GM21390 (cell line): ENCODE data around the gene NFIL3.

Experiments used
- ATAC-seq: cut with Tn5 transposase; IDR thresholded peaks from one replicate; pipeline ENCODE4 v1.9.1; 2021; ENCODE audit not compliant: unreplicated experiment

NFIL3 gene

DNA sequence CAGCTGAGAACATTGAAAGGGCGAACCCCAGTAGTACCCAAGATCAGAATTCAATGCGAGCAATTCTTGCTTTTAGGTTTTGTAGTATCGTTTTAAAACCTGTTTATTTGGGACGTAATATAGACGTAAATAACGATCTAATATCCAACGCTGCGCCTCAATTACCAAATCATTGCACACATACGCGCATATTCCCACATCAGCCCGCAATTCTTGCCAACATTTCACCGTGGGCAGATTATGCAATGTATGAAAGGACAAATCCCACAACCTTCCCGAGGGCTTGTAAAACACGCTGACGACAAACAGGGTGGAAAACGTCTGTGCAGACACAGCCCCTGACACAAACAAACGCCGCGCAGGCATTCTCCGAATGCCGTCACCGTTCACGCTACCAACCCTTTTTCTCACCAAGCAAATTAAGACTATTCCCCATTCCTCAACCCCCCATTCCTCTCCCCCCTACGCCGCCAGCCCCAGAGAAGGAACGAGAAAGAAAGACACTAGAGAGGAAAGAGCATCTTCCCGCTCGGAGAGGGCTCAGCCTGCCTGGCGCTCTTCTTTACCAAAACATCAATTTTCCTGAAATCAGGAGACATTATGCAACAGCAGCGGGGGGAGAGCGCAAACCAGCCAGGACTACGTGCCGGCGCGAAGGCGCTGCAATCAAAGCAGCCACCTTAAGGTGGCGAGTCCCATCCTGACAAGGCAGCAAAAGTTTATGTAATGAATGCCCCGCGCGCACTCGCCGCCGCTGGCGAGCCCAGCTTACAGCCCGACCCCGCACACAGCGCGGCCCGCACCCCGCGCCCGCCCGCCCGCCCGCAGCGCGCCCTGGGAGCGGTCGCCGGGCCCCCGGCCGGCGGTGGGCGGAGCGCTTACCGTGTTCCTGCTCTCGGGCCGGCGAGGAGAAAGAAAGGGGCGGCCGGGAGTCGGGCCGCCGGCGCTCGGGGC is 597 bp downstream of the NFIL3 start:
- ATAC-seq, result peak; percentile 36

DNA sequence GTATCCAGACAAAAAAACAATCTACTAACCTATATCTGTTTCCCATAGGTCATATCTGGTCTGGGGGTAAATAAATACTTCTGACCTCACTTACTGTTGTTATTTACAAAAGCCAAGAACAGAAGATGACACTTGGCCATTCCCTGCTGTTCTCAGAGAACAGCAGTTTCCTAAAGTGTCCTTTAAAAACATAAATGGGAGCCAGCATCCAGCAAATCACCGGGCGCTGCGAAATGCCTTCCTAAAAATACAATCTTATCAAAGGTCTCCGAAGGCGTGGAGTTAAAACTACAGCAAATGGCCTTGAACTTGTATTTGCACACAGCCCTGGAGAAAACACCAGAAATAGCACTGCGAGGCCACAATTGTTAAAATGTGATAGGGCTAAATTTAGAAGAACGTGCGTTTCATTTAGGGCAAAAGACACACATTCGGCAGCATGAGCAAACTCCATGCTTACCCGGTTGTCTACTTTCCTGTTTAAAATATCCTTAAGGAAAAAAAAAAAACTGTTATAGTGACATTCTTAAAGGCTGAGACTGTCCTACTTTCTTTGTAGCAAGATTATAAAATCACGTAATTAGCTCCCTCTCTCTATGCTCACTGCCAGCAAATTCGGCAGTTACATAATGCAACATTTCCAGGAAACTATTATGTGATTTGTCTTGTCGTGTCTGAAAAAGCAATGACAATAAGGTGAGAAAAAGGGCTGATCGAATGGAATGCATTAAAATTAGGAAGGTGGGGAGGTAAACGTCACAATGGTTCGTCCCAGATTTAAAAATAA is 1.5 kb downstream of the NFIL3 start:
- no peak for ATAC-seq

DNA sequence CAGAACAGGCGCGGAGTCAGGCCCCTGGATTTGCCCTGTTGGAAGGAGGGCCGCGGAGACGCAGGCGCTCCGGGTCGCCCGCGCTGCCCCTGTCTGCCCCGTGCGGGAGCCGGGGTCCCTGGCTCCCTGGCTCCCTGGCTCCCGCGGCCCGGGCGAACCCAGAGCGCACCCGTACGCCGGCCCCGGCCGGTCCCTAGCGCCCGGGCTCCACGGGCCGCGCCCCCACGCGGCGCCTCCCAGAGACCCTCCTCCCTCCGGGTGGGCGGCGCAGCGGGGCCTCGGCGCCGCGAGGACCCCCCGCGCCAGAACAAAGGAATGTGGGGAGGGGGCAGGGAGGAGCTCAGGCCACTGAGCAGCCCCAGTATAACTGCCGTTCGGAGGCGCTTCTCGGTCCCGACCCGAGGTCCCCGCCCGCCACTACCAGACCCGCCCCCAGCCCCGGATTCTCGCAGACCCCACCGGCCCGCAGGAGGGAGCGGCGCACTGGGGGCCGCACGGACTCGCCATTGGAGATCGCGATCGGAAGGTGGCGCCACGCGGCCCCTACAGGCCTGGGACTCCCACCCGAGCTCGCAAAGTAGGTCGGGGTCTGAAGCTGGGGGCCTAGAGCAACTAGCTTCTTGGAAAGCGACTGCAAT is 2.4 kb downstream of the NFIL3 start:
- no peak for ATAC-seq

DNA sequence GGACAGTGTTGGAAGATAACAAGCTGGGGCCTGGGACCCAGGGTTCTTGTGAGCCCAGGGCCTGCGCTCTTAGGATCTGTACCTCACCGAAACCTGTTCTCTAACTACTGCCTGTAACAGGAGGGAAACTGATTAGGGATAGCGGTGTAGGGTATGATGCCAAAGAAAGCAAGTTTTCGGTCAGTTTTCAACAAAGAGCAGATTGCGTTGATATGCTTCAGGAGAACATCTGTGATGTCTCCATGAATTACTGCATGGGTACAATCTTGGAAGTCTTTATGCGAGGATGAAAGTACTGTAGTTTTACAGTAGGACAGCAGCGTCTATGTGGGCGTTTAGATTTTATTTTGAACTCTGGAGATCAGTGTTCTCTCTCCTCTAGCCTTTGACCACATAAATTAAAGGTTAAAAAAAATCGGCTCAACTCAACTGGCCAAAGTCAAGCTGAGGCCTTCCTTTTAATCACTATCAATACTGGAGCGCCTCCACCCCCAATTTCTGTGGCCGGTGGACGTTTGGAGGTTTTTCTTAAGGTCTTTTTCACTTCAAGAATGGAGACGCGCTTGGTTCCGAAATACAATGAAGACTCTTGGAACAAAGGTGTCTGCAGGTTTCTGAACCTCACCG is 3.0 kb downstream of the NFIL3 start:
- no peak for ATAC-seq

DNA sequence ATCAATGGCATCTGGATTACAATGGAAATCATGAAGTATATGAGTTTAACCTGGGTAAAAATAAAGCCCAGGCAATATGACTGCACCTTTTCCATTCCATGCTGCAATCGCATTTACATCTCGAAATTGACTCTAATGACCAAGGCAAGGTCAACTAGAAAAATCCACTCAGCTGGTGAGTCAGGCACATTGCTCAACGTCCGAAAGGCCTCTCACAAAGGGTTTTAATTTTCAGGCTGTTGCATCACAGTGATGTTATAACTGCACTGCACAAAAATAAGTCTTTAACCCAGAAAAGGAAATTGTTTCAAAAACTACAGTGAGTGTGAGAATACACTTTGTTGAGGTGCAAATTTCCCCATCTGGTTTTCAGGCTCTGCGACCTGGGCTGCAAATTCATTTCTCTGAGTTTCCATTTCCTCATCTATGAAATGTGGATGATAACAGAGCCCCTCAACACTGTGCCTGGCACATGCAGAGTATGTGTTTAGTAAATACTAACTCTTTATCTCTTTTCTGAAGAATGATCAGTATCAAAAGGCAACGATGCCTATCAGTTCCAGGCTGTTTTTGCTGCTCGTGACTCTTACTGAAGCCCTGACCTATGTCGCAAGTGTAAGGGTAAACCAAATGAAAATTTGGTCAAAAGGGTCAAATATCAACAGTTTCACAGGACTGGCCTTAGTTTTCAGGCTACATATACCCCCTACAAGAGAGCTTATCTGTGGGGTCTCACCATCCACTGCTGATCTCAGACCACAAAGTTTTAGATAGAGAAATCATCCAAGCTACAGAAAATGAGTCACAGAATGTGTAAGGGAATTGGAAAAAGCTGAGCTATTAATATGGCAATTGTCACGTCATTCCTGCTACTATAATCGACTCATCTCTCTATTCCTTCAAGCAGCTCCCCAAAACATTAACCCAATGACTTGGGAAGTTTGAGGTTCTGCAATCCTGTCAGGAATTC is 4.1 kb downstream of the NFIL3 start:
- no peak for ATAC-seq

DNA sequence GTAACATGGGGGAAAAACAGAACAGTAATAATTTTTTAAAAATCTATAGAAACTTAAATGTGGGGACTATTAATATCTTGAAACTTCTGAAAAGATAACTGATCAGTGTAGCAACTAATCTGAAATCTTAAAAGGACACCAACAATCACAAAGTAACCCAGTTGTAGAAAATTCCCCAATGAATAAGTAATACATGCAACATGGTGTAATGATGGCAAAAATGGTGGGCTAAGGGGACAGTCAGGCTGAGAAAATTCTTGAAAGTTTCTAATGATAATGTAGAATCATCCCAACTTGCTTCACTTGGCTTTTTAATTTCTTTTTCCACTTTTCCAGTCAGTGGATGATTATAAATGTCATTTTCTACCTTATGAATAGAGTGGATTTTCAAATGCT is 5.4 kb downstream of the NFIL3 start:
- no peak for ATAC-seq

DNA sequence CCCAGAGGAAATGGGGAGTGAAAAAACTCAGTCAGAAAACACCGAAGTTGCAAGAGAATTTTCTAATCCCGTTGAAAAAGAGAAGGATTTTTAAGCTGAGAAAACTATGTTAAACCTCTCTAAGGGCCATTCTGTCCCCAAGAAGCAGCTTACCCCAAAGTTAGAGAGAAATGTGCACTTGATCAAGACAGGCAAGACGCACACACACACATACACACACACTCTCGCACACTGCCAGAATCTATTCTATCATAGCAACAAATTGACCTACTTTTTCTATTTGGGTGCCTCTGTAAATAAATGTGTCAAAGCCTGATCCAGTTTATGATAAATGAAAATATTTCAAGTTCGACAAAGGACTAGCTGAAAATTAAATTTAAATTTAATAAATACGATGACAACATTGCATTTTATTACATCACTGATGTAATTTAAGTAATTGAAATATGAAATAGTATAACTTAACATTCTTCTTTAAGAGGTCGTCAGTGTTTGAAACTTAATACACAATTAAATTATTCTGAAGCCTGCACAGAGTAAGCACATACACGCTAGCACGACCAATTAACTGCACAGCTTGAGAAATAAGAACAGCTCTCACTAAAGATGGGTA is 5.9 kb downstream of the NFIL3 start:
- ATAC-seq, result no peak

DNA sequence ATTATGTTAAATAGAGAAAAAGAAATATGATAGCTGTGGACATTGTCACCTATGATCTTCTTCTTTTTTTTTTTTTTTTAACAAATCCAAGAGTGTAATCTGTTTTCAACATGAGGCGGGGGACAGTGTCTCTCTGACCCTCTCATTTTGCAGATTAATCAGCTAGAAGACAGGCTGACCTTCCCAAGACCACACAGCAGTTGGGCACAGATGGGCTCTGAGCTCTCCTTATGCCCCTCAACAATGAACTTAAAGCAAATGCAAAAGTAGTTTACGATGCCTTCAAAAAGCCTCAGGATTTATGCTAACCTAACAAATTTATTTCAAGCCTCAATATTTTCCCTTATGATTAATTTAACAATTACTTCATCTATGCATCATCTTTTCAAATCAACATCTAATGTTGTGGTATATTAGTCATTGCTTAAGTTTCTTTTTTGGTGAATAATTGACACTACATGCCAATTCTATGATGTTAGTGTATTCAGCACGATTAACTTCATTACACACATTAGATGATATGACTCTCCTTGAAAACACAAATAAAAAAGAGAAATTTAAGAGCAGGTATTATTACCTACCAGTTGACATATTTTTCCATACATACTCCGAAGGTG is 7.4 kb downstream of the NFIL3 start:
- no peak for ATAC-seq

DNA sequence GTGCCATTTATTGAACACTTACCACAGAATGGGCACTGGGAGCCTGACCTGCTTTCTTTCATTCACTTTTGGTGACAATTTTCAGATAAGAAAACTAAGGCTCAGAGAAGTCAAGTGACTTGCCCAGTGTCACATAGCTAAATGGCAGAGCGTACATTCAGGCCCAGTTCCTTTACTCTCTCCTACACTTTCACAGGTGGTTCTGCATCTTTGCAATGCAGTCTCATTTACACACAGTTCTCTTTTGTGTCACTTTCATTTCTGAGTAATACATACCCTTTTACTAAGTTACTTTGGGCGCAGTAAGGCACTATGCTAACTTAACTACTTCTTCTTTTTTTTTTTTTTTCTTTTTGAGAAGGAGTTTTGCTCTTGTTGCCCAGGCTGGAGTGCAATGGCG is 8.3 kb downstream of the NFIL3 start:
- peak; percentile 98 for ATAC-seq

DNA sequence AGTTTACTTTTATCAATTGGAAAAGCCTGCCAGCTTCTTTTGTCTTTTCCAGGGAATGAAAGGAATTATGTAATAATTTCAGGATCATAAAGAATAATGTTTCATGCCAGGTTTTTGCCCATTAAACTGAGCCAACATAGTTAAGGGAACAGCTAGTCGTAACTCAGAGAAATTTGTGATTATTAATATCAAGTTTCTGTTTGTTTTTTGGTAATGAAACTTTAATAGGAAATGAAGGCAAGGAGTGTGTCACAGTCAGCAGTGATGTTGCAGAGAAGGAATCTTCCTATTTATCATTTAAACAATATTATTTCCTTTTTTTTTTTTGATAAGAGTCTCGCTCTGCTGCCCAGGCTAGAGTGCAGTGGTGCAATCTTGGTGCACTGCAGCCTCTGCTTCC is 10.7 kb downstream of the NFIL3 start:
- no peak for ATAC-seq

DNA sequence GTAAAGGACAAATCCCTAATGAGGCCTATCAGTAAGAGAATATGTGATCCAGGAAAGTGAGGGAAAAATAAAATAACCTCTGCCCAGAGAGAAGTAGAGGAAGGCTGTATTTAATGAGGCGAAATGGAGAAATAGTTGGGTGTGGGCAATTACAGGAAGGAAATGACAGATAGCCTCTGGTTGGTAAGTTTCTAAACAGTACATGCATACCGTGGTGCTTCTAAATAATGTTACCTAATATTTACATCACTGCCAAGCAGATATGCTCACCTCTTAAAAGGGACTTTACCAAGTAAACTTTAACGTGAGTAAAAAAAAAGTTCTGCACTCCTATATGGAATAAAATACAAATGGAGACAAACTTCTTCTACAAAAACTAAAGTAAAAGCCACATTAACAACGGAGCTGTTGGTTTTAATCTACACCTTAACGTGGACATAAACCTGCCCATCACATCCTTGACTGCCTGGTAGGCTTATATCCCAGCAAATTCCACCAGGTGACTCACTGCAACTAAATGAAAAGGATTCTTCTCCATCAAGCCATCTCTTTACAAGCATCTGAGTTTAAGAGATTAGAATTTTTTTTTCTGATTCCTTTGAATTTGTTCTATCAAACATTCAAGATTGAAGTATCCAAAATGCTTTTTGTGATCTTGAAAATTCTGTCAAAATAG is 12.4 kb downstream of the NFIL3 start:
- no peak for ATAC-seq

DNA sequence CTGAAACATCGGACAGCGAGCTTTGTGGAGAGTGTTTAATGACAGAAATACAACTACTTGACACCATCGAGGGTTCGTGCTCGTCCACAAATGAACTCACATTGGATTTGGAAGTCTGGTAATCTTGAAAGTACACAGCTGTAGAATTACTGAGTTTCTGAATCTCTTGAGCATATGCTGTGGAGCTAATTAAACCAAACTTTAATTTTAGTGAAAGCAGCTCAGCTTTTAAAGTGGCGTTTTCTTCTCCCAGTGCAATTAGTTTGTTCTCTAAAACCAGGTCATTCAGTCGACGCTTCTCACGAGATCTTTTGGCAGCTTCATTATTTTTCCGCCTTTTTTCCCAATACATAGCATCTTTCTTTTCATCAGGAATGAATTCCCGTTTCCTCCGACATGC is 13.5 kb downstream of the NFIL3 start:
- no peak for ATAC-seq

DNA sequence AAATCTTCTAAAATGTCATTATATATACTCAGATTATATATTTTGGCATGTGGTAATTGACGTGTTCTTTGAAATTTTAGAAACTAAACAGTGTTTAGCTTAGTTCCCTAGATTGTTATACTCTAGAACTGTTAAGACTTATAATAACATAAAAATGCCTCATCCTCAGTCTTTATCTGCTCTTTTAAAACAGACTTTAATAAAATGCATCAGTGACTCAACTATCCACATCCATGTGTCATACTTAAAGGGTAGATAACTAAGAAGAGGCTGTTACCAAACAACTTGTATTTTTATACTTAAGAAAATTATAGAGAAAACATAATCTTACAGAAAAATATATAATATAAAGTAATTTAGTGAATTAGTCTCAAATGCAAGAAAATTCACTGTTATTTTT is 15.2 kb downstream of the NFIL3 start:
- ATAC-seq, result no peak

DNA sequence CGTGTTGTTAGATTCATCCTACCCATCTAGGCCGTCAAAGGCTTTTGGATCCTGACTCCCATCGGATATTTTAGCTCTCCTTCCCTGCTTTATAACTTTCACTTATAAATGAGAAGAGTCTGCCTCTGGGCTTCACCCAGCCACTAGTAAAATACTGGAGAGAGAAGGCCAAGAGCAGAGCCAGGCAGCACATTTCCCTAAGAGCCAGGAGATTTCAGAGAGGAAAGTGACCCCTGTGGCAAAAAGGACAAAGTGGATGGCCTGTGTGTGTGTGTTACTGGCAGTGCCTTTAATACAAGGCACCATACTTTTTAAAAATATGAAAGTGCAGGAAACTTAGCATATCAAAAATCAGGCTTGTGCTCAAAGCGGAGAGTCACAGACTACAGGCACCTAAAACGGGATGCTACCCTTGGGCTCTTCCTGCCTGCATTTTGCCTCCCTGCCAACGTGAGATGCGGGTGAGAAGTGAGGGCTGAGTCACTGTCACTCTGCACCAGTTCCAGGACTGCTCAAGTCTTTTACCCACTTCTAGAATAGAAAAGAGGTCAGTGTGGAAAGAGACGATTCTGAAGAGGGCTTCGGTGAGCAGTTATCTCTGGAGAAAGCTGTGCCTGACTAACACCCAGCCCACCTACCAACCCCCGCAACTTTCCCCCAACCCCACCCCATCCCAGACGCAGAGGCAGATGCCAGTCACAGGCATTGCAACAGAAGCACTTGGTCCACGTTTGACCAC is 15.9 kb downstream of the NFIL3 start:
- ATAC-seq, result no peak

DNA sequence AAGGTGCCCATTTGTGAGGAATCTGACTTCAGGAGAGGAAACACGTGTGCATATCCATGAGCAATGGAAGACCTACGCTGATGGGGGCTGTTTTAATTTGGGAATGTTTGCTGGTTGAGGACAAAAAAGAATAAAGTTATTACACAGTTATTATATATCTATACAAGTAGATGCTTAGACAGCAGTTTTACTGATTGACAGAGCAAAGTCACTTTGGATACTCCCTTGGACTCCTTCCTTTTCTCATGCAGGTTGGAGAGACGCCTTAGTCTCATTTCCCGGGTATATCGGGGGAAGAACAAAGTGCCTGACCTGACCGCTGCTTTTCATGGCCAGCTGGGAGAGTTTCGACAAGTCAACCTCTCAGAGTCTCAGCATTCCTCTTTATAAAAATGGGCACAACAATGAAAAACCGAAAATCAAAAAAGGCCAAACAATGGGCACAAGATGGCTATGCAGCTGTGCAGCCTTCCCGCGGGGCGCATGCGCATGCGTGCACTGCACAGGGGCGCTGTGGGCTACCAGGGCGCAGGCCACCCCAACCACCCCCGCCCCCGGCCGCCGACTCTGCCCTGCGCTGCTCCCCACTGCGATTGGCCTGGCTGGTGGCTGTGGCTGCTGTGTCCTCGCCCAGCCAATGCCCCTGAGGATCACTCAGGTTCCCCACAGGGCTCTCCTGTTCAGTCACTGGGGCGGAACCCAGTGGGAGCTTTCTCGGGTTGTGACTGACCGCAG is 18.1 kb downstream of the NFIL3 start:
- no peak for ATAC-seq

DNA sequence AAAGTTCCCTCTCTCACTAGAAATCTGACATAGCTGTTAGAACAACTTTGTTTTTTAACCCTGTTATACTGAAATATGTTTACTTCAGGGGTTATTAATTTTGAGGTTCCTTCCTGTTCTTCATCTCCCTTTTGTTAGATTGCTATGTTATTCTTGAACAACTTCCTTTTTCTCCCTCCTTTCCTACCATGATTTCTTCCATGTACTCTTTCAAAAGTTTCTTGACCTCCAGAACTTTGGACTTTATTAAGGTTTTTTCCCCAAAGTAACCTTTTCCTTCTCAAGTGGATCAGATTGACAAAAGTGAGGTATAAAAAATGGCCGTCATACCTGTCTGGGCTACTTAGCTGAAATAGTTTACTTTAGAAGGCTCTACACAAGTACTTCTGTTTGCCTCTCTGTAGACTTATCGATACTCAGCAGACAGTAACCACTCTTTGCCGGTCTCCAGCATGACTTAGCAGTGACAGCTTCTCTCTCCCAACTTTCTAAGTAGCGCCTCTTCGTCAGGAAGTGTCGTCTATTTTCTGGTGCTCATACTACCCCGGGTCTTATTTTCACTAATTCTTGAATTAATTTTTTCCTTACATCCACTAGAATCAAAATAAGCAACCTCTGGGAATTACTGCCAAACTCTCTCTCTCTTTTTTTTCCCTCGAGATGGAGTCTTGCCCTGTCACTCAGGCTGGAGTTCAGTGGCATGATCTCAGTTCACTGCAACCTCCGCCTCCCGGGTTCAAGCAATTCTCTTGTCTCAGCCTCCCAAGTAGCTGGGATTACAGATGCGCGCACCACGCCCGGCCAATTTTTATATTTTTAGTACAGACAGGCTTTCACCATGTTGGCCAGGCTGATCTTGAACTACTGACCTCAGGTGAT is 19.7 kb downstream of the NFIL3 start:
- ATAC-seq, result no peak
